T follicular helper cell (primary cell): ENCODE data around the gene AFM.

ENCODE experiments used
- DNase-seq: peaks from one replicate; pipeline ENCODE4 v3.0.0-alpha.2; 2020; ENCODE audit warnings: low read depth
- total RNA-seq, 2 experiments: gene quantifications; one replicate each; lab custom pipeline; 2026; lab: John Stamatoyannopoulos, UW

Gene AFM, protein sequence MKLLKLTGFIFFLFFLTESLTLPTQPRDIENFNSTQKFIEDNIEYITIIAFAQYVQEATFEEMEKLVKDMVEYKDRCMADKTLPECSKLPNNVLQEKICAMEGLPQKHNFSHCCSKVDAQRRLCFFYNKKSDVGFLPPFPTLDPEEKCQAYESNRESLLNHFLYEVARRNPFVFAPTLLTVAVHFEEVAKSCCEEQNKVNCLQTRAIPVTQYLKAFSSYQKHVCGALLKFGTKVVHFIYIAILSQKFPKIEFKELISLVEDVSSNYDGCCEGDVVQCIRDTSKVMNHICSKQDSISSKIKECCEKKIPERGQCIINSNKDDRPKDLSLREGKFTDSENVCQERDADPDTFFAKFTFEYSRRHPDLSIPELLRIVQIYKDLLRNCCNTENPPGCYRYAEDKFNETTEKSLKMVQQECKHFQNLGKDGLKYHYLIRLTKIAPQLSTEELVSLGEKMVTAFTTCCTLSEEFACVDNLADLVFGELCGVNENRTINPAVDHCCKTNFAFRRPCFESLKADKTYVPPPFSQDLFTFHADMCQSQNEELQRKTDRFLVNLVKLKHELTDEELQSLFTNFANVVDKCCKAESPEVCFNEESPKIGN
- total RNA-seq: 0 reads per million in 2 experiments

DNA sequence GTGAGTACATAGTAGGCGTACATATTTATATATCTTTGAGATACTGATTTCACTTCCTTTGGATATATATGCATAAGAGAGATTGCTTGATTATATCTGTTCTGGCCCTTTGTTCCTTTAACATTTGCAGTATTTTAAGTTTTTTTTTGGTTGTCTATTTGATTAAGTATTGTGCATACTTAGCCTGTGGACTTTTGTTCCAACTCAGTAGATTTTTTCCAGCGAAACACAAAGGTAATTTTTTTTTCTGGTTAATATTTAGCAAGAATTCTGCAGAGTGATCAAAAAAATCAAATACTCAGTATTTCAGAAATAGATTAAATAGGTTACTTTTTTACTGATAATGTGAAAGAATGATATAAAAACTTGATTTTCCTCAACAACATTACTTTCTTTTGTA is at the start of gene AFM:
Gene AFM (plus strand): TSS at position 388 of the 400 bp plus-strand sequence. CDS start 31 bp downstream, outside the sequence.
- DNase-seq: no peak

DNA sequence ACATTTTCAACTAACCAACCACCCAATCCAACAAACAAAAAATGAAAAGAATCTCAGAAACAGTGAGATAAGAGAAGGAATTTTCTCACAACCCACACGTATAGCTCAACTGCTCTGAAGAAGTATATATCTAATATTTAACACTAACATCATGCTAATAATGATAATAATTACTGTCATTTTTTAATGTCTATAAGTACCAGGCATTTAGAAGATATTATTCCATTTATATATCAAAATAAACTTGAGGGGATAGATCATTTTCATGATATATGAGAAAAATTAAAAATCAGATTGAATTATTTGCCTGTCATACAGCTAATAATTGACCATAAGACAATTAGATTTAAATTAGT is 49.8 kb upstream of the AFM start:
- DNase-seq: no peak

DNA sequence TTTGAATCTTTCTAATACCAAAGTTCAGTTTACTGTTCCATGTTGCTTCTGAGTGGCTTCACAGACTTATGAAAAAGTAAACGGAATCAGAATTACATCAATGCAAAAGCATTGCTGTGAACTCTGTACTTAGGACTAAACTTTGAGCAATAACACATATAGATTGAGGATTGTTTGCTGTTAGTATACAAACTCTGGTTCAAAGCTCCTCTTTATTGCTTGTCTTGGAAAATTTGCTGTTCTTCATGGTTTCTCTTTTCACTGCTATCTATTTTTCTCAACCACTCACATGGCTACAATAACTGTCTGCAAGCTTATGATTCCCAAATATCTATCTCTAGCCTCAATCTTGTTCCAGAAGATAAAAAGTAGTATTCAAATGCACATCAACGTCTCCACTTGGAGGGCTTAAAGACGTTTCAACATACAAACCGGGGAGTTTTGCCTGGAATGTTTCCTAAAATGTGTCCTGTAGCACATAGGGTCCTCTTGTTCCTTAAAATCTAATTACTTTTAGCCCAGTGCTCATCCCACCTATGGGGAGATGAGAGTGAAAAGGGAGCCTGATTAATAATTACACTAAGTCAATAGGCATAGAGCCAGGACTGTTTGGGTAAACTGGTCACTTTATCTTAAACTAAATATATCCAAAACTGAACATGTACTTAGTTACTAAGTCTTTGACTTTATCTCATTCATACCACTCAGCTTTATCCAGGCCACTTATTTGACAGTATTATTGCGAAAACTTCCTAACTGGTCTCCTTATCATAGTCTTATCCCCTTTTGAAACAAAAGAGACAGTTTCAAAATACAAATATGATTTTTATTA is 49.2 kb upstream of the AFM start:
- no peak for DNase-seq

GRCh38 chr4:73433140-73433539 is 48.4 kb upstream of the AFM start:
- DNase-seq: no peak

DNA sequence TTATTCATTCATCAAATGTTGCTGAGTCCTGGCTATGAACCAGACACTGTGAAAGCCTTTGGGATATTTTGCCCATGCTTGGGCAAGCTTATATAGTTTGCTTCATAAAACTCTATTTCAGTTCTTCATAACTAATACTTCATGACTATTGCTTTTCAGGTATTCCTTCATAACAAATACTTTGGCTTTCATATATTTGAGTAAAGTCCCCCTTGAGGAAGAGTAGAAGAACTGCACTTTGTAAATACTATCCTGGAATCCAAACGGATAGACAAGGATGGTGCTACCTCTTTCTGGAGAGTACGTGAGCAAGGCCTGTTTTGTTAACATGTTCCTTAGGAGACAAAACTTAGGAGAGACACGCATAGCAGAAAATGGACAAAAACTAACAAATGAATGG is 47.2 kb upstream of the AFM start:
- no peak for DNase-seq

GRCh38 chr4:73435984-73436383 is 45.6 kb upstream of the AFM start, which contains the start of gene AFP:
Gene AFP, plus strand, starts transcription at chr4:73436221. Its CDS starts 42 bp downstream, at chr4:73436263.
- DNase-seq: no peak

DNA sequence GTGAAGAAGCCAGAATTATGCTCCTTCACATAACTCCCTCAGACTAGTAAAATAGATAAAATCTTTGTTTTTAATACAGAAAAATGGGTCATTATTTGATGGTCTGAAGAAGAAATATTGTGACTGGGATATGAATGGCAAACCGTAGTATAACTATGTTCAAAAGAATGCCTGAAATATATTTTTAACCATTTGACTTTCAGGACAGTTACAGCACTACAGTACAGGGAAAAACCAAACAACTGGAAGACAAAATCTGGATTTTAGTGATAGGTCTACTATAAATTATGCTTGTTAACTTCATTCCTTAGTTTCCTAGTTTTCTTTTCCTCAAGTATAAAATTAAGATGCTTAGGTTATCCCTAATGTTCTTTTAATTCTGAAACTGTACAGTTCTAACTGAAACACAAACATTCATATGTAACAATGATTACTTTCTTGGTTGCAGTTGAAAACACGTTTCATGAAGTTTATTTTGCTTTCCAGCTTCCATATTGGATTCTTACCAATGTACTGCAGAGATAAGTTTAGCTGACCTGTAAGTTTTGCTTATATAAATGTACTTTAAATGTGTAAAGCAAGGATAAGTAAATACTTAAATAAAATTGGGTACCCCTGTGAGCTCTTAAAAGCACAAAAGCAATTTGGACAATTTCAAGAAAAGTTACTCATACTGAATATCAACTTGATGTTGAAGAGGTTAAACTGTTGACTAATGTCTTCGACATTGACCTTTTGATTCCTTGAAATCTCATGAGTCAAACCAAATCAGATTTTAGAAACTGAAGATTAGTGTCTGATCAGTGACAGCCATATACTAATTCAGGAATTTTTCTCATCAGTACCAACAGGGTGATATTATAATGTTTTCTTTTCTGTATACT is 44.6 kb upstream of the AFM start:
- no peak for DNase-seq

DNA sequence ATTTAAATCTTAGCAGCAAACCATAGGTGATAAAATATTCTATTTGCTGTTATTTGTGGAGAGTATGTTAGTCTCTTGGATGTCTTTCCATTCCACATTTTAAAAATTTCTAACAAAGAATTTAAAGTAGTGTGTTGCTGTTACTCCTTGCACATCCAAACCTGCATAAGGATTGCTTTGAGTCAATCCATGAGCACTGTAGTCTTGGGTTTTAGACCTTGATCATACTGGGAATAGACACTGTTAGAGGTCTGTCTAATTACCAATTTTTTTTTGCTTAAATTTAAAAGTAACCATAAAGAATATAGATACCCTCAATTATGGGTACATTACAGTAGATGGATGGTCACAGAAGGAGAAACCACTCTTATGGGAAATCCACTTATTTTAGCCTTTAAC is 44.0 kb upstream of the AFM start:
- DNase-seq: no peak

GRCh38 chr4:73438048-73438447 is 43.5 kb upstream of the AFM start:
- no peak for DNase-seq

GRCh38 chr4:73438582-73439215 is 42.8 kb upstream of the AFM start:
- no peak for DNase-seq

- DNase-seq: no peak
Observed at GRCh38 chr4:73439445-73439844, 42.1 kb upstream of the AFM start.

GRCh38 chr4:73439991-73440390 is 41.6 kb upstream of the AFM start:
- no peak for DNase-seq

- no peak for DNase-seq
Observed at GRCh38 chr4:73440653-73441052, 40.9 kb upstream of the AFM start.

GRCh38 chr4:73442275-73442674 is 39.3 kb upstream of the AFM start:
- DNase-seq: no peak

GRCh38 chr4:73443224-73443623 is 38.3 kb upstream of the AFM start:
- no peak for DNase-seq

GRCh38 chr4:73445383-73446335 is 35.9 kb upstream of the AFM start:
- DNase-seq: no peak

GRCh38 chr4:73446336-73446938 is 35.1 kb upstream of the AFM start:
- DNase-seq: no peak

- DNase-seq: no peak
Observed at GRCh38 chr4:73447671-73448070, 33.9 kb upstream of the AFM start.

GRCh38 chr4:73448448-73449203 is 32.9 kb upstream of the AFM start:
- no peak for DNase-seq
